GM19025 (cell line): ENCODE data around the gene FASN.
"Not testable (repeated sequence)": the region's sequence is repeated elsewhere in the genome, so short reads cannot be mapped to it uniquely, and the experiment has no call there.

Experiments used
- ATAC-seq: cut with Tn5 transposase; IDR thresholded peaks from one replicate; pipeline ENCODE4 v1.9.1; 2021; ENCODE audit warnings: mild to moderate bottlenecking, low read depth, moderate library complexity; ENCODE audit not compliant: unreplicated experiment

The FASN gene

GRCh38 chr17:82098169-82098938 lies at the start of gene FASN:
Gene FASN, minus strand, starts transcription at chr17:82098236. Its CDS starts 1,791 bp downstream, at chr17:82096445.
- ATAC-seq = peak; percentile 69

GRCh38 chr17:82146663-82147654 lies 48.9 kb upstream of the FASN start:
- no peak for ATAC-seq

GRCh38 chr17:82145550-82146155 lies 47.6 kb upstream of the FASN start:
- ATAC-seq = no peak

- no peak for ATAC-seq
Observed at GRCh38 chr17:82143333-82143732, 45.3 kb upstream of the FASN start.

- ATAC-seq = not testable (repeated sequence)
Observed at GRCh38 chr17:82139961-82140360, 41.9 kb upstream of the FASN start.

- no peak for ATAC-seq
Observed at GRCh38 chr17:82138511-82138992, 40.5 kb upstream of the FASN start.

GRCh38 chr17:82134101-82134500 lies 36.1 kb upstream of the FASN start:
- ATAC-seq = no peak

- not testable (repeated sequence) for ATAC-seq
Observed at GRCh38 chr17:82133166-82133953, 35.3 kb upstream of the FASN start.

GRCh38 chr17:82129095-82129494 lies 31.1 kb upstream of the FASN start:
- no peak for ATAC-seq

GRCh38 chr17:82128287-82128686 lies 30.3 kb upstream of the FASN start:
- ATAC-seq = no peak

GRCh38 chr17:82127704-82128103 lies 29.7 kb upstream of the FASN start:
- no peak for ATAC-seq

- ATAC-seq = no peak
Observed at GRCh38 chr17:82127315-82127595, 29.2 kb upstream of the FASN start.

- no peak for ATAC-seq
Observed at GRCh38 chr17:82126556-82127314, 28.7 kb upstream of the FASN start.

GRCh38 chr17:82124101-82124500 lies 26.1 kb upstream of the FASN start:
- no peak for ATAC-seq

- ATAC-seq = no peak
Observed at GRCh38 chr17:82121660-82122629, 23.9 kb upstream of the FASN start.

- no peak for ATAC-seq
Observed at GRCh38 chr17:82121246-82121645, 23.2 kb upstream of the FASN start.

GRCh38 chr17:82120148-82120547 lies 22.1 kb upstream of the FASN start:
- no peak for ATAC-seq

- ATAC-seq = no peak
Observed at GRCh38 chr17:82118815-82119380, 20.9 kb upstream of the FASN start.
